ENCODE measurements around the gene WBP2. TPM values are rescaled to one million over a fixed set of nuclear protein-coding genes. Genes with fewer than 3 reads are reported as not detected.

WBP2 gene
- total and polyA plus RNA-seq, 2 of the 13 experiments (the other 11 are each of a cell fraction or from before 2014, with no cell fraction given) = 29.2 to 29.5 TPM

DNA sequence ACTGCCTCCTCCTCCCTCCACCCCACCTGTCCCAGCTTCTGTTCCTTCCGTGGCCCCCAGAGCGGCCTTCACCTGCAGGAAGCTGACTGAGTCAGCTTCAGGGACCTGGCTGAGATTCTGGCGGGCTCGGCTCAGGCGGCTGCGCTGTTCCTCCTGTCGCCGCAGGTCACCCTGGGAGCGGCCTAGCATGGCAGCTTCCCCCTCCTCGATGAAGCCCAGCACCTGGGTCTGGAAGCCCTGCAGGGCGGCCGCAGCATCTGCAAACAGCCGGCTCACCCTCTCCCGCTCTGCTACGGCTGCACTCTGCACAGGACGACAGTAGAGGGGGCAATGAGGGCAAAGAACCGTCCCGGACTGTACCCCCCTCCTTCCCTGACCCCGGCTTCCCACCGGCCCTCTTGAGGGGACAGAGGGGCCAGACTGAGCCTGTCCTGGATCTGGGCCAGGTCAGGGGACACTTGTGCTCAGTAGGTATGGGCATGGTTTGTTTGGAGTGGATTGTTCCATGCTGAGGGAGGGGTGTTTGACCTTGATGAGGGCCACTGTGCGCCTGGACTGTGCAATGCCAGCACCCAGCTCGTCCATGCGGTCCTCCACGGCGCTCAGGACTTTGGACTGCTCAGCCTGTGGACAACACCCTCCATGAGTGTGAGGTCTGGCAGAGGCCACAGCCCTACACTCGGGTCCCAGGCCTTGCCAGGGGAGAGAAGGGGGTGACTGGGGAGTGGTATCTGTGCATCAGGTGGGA, 21.2 kb upstream of the WBP2 start (continued):
- TF ChIP-seq ZNF503 (CRISPR knock-in tag; IDR thresholded peaks at IDR 0.05) = peak; percentile 49; the same call in 1 of the 2 replicates
- TF ChIP-seq ZSCAN5A (CRISPR knock-in tag; IDR thresholded peaks at IDR 0.05; ENCODE audit: borderline replicate concordance) = peak; percentile 86; the same call in 1 of the 2 replicates
- TF ChIP-seq ZNF674 (CRISPR knock-in tag; IDR thresholded peaks at IDR 0.05; ENCODE audit: low read depth) = peak; percentile 75
- TF ChIP-seq JDP2 (CRISPR knock-in tag; IDR thresholded peaks at IDR 0.05; ENCODE audit: borderline replicate concordance) = 0 out of 2 replicates have a peak, but pooled peaks have one; percentile 35
- peak; percentile 61; the same call in 1 of the 2 replicates for TF ChIP-seq SIX4 (CRISPR knock-in tag; IDR thresholded peaks at IDR 0.05)
- peak; percentile 69; the same call in 1 of the 2 replicates for TF ChIP-seq CBFB (CRISPR knock-in tag; IDR thresholded peaks at IDR 0.05)
- no peak for TF ChIP-seq ZFP62 (CRISPR knock-in tag; IDR thresholded peaks at IDR 0.05)
- TF ChIP-seq NBN (conservative IDR thresholded peaks at IDR 0.05) = no peak
- no peak; the same call in 1 of the 2 replicates for TF ChIP-seq ZNF138 (CRISPR knock-in tag; IDR thresholded peaks at IDR 0.05; ENCODE audit: low read depth)
- TF ChIP-seq NCOR1 (IDR thresholded peaks at IDR 0.05; ENCODE audit: borderline replicate concordance, low read length) = peak; percentile 78
- no peak for TF ChIP-seq ZNF781 (CRISPR knock-in tag; IDR thresholded peaks at IDR 0.05; ENCODE audit: borderline replicate concordance, not compliant biosample characterization)
- TF ChIP-seq, protein P1, sequence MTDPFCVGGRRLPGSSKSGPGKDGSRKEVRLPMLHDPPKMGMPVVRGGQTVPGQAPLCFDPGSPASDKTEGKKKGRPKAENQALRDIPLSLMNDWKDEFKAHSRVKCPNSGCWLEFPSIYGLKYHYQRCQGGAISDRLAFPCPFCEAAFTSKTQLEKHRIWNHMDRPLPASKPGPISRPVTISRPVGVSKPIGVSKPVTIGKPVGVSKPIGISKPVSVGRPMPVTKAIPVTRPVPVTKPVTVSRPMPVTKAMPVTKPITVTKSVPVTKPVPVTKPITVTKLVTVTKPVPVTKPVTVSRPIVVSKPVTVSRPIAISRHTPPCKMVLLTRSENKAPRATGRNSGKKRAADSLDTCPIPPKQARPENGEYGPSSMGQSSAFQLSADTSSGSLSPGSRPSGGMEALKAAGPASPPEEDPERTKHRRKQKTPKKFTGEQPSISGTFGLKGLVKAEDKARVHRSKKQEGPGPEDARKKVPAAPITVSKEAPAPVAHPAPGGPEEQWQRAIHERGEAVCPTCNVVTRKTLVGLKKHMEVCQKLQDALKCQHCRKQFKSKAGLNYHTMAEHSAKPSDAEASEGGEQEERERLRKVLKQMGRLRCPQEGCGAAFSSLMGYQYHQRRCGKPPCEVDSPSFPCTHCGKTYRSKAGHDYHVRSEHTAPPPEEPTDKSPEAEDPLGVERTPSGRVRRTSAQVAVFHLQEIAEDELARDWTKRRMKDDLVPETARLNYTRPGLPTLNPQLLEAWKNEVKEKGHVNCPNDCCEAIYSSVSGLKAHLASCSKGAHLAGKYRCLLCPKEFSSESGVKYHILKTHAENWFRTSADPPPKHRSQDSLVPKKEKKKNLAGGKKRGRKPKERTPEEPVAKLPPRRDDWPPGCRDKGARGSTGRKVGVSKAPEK (CRISPR knock-in tag; IDR thresholded peaks at IDR 0.05; ENCODE audit: borderline replicate concordance) = no peak; the same call in none of the 2 replicates
- peak; percentile 95 for TF ChIP-seq ARID2 (CRISPR knock-in tag; IDR thresholded peaks at IDR 0.05; ENCODE audit: borderline replicate concordance)
- TF ChIP-seq NCOA1 (CRISPR knock-in tag; IDR thresholded peaks at IDR 0.05) = peak; percentile 98; the same call in 1 of the 2 replicates
- 0 out of 2 replicates have a peak, but pooled peaks have one; percentile 17 for TF ChIP-seq SMC3 (IDR thresholded peaks at IDR 0.05; ENCODE audit: low read length)
- no peak for TF ChIP-seq HNRNPH1 (optimal IDR thresholded peaks at IDR 0.05; ENCODE audit: low read depth, low read length)
- TF ChIP-seq U2AF2 (IDR thresholded peaks at IDR 0.05; ENCODE audit: low read depth, low read length) = no peak
- no peak for TF ChIP-seq GTF2F1 (IDR thresholded peaks at IDR 0.05; ENCODE audit: low read length)
- peak; percentile 34; the same call in 1 of the 2 replicates for TF ChIP-seq STAT5B (CRISPR knock-in tag; IDR thresholded peaks at IDR 0.05)
- 0 out of 2 replicates have a peak, but pooled peaks have one; percentile 86 for TF ChIP-seq ZFP36L2 (CRISPR knock-in tag; IDR thresholded peaks at IDR 0.05)
- TF ChIP-seq KMT2A (CRISPR knock-in tag; IDR thresholded peaks at IDR 0.05) = no peak; the same call in 1 of the 2 replicates
- no peak; the same call in 1 of the 2 replicates for TF ChIP-seq KLF15 (CRISPR knock-in tag; IDR thresholded peaks at IDR 0.05; ENCODE audit: borderline replicate concordance)
- peak; percentile 91 for TF ChIP-seq ZFY (CRISPR knock-in tag; IDR thresholded peaks at IDR 0.05)
- peak; percentile 46; the same call in 1 of the 2 replicates for TF ChIP-seq ZNF367 (CRISPR knock-in tag; IDR thresholded peaks at IDR 0.05; ENCODE audit: borderline replicate concordance)
- peak; percentile 87 for TF ChIP-seq ZNF451 (CRISPR knock-in tag; IDR thresholded peaks at IDR 0.05)

Data from HepG2 (cell line).